Measurements from ENCODE around the gene SURF4. TPM values are rescaled to one million over a fixed set of nuclear protein-coding genes. Genes with fewer than 3 reads are reported as not detected.

The SURF4 gene
- total RNA-seq, 1 experiment from 2014 or later = 361 TPM

DNA sequence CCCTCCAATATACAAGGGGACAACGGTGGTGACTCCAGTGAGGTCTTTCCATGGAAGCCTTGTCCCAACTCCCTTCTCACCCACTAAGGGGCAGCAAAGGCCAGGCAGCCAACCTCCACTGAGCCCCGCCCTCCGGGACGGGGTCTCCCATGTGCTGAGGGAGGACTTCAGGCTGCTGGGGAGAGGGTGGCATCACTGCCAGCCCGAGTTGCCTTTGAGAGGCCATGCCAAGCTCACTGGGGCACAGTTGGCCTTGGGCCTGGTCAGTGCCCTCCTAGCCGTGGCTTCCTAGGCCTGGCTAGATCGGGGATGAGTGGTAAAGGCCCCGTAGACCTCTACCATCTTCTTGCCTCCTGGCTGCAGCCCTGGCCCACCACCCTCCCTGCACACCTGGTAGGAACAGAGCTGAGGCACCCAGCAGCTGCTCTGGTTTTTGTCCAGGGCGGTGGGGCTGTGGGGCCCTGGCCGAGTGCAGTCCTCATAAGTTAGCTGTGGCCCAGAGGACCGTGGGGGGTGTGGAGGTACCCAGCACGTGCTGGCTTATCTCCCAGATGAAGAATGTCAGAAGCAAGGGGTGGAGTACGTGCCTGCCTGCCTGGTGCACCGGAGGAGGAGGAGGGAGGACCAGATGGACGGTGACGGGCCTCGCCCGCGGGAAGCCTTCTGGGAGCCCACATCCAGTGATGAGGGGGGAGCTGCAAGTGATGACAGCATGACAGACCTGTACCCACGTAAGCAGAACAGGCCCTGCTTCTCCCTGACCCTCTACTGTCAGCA lies 16.3 kb downstream of the SURF4 start:
- in situ Hi-C loops (cut with HindIII; ENCODE audit: low sequenced_read_pairs) = no loop called here
- peak; percentile 74 for DNase-seq (ENCODE audit: low spot score)

DNA sequence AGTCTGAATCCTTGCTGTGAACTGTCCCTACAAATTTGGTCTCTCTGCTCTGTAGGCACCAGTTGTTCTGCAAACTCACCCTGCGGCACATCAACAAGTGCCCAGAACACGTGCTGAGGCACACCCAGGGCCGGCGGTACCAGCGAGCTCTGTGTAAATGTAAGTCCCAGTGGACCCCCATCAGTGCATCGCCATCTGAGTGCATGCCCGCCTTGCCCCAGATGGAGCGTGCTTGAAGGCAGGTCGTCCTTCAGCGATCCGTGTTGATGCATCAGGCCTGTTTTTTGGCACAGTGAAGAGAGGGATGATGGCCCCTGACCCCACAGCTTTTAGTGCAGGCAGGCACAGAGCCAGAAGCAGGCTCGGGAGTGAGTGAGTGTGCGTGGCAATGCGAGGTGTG lies 18.2 kb downstream of the SURF4 start:
- DNase-seq (ENCODE audit: low spot score) = no peak
- in situ Hi-C loops (cut with HindIII; ENCODE audit: low sequenced_read_pairs) = no loop called here

DNA sequence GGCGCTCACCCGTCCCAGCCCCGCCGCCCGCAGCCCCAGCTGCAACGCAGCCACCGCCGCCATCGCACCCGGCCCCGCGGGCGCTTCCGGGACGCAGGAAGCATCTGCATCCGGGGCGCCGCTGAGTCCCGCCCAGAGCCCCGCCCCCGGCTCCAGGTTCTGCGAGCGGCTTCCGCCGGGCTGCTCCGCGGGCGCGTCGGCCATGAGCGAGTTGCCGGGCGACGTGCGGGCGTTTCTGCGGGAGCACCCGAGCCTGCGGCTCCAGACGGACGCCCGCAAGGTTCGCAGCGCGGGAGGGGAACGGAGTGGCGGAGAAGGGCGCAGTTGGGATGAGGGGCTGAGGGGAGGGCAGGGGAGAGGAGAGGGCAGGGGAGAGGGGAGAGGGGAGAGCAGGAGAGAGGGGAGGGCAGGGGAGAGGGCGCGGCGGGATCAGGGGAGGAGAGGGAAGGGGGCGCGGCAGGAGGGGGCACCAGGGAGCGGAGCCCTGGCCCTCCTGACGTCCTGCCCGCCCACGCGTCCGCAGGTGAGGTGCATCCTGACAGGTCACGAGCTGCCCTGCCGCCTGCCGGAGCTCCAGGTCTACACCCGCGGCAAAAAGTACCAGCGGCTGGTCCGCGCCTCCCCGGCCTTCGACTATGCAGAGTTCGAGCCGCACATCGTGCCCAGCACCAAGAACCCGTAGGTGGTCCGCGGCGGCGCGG lies 19.3 kb downstream of the SURF4 start, which contains the start of the genes SURF1 and SURF2:
Gene SURF1, minus strand, starts transcription at position 97 of the 701 bp plus-strand sequence. Its CDS starts 34 bp downstream, at position 63.
Gene SURF2, plus strand, starts transcription at position 160 of the 701 bp plus-strand sequence. Its CDS starts 43 bp downstream, at position 203.
- in situ Hi-C loops (cut with HindIII; ENCODE audit: low sequenced_read_pairs) = no loop called here
- peak; percentile 82 for DNase-seq (ENCODE audit: low spot score)

DNA sequence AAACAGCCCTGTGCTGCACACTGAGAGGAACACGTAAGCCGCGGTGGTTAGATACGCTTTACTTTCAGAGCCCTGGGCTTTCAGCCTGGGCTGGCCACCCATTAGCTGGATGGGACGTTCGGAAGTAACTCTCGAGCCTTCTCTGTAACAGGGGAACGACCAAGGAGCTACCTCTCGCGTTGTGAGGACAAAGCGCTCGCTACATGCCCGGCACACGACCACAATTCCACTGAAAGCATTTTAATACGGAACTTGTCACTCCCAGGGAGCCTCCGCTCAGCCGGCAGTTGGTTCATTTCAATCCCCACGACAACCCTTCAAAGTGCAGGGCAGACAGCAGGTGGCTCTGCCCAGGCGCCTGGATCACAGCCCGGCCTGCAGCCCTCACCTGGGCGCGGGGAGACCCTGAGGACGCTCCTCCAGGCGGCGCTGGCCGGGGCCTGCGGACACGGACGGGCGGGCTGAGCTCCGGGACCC lies 19.9 kb downstream of the SURF4 start:
- DNase-seq (ENCODE audit: low spot score) = peak; percentile 50
- in situ Hi-C loops (cut with HindIII; ENCODE audit: low sequenced_read_pairs) = no loop called here

DNA sequence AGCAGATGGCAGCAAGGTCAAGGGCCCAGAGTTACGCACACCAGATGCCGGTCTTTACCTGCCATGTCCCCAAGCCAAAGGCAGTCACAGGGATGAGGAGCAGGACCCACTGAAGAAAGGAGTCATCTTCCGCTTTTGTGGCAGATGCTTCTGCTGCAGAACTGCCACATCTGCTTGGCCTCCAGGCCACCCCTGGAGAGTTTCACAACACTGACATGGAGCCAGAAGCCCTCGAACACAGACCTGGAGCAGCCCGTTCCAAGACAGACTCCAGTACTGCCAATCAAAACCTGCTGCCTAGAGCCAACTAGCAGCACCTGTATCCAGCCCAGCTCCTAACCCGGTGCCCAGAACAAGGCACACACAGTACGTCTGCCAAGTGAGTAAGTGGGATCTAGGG lies 21.1 kb downstream of the SURF4 start:
- in situ Hi-C loops (cut with HindIII; ENCODE audit: low sequenced_read_pairs) = no loop called here
- DNase-seq (ENCODE audit: low spot score) = no peak

DNA sequence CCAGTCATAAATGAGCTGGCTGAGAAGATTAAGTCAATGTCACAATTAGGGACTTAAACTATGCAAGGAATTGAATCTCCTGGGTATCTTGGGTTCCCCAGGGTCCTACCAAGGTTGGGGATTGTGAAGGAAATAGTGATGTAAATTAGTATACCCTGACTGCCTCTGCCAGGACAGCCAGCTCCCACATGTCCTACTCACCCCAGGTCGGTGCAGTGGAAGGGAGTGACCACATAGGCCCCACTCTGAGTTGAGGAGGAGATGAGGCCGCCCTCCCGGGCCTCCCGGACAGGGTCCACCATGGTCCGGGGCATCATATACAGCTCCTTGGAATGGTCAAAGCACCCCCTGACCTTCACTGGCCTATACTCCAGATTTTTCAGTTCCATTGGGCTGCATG lies 22.3 kb downstream of the SURF4 start:
- in situ Hi-C loops (cut with HindIII; ENCODE audit: low sequenced_read_pairs) = no loop called here
- DNase-seq (ENCODE audit: low spot score) = no peak

DNA sequence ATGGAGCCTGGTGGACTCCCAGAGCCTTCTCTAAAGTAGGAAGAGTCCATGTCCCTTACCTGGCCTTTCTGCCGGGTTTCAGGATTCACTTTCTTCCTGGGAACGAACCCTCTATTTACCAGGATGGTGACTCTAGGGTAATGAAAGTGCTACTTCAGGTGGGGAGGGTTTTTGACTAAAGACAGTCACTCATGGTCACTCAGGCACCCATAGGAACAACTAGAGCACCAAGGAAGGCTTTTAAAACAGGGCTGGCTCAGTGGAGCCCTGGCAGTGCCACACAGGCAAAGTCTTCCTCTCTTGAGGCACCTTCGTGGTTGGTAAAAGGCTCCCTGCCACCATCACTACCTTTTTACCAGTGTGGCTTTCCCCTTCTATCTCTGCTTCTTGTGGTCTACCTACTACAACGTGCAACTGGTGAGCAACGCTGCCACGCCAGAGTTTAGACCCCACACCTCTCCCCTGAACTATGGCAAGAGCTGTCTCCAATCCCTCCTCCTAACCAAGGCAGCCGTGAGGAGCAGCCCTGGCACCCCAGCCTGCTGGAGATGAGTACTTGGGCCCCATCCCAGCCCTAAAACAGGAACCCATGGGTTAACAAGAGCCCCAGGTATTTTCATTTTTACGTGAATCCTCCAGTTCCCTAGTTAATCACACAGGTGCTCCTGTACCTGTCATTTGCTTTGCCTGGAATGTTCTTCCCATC lies 23.1 kb downstream of the SURF4 start:
- in situ Hi-C loops (cut with HindIII; ENCODE audit: low sequenced_read_pairs) = no loop called here
- no peak for DNase-seq (ENCODE audit: low spot score)

DNA sequence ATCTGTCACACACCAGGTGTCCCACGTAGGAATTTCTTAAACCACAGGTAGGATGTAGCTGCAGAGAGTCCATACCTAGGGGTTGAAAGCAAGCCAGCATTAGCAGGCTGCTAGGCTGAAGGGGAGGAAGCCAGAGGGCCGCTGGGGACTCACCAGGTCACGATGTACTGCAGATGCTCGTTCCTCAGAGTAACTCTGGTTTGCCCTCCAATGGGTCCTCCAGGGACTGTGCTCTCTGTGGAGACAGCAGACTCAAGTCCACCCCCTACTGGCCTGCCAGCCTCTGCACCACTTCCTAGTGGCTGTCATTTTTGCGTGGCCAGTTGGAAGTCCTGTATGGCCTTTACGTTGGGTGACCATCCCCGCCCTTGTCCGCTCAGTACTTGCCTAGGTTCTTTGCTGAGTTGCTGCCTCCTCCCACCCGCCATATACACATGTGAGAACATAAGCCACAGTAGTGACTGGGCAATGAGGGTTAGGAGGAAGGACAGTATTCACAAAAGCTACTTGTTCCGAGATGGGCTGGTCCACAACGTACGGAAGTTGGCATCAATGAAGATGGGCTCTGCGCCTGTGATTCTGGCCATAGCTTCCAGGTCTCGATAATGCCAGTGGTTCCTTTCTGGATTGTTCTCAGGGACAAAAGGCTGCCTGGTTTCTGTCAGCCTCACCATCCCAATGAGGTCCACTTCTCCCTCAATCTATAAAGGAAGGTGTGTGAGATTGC lies 23.8 kb downstream of the SURF4 start:
- DNase-seq (ENCODE audit: low spot score) = peak; percentile 45

DNA sequence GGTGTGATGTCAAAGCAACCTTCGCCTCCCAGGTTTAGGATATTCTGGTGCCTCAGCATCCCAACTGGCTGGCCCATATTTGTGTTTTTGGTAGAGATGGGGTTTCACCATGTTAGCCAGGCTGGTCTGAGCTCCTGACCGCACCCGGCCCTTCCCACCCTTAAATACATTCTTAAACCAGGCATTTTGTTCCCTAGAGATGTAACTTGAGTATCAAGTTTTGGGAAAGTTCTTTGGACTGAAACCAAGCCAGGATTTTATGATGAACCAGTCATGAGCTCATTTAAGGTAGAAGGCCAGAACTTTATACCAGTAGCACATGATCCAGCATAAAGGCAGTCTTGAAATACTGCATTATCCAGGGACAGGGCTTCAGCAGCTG lies 24.3 kb downstream of the SURF4 start:
- no peak for DNase-seq (ENCODE audit: low spot score)
- in situ Hi-C loops (cut with HindIII; ENCODE audit: low sequenced_read_pairs) = no loop called here

More for the DNA sequence above, 23.8 kb downstream of the SURF4 start:
- in situ Hi-C loops (cut with HindIII; ENCODE audit: low sequenced_read_pairs) = no loop called here

DNA sequence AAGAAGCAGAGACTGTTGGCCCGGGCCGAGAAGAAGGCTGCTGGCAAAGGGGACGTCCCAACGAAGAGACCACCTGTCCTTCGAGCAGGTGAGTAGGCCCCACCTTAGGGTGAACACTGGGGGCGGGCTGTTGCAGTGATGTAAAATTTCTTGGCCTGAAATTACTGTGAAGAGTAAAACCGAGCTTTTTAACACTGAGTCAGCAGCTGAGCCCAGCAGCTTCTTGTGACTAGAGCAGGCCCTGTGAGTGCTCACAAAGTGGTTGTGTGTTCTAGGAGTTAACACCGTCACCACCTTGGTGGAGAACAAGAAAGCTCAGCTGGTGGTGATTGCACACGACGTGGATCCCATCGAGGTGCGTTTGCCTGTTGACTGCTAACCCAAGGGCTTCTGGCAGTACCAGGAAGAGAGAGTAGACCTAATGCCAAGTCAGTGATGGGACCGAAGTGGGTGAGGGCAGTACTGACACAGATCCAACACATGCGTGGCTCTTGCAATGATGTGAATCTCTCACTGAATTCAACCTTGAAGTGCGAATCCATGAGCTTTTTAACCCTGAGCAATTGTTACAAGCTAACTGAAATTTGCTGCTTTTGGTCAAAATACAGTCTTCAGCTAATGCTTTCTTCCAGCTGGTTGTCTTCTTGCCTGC lies 25.8 kb downstream of the SURF4 start:
- in situ Hi-C loops (cut with HindIII; ENCODE audit: low sequenced_read_pairs) = no loop called here
- DNase-seq (ENCODE audit: low spot score) = no peak

DNA sequence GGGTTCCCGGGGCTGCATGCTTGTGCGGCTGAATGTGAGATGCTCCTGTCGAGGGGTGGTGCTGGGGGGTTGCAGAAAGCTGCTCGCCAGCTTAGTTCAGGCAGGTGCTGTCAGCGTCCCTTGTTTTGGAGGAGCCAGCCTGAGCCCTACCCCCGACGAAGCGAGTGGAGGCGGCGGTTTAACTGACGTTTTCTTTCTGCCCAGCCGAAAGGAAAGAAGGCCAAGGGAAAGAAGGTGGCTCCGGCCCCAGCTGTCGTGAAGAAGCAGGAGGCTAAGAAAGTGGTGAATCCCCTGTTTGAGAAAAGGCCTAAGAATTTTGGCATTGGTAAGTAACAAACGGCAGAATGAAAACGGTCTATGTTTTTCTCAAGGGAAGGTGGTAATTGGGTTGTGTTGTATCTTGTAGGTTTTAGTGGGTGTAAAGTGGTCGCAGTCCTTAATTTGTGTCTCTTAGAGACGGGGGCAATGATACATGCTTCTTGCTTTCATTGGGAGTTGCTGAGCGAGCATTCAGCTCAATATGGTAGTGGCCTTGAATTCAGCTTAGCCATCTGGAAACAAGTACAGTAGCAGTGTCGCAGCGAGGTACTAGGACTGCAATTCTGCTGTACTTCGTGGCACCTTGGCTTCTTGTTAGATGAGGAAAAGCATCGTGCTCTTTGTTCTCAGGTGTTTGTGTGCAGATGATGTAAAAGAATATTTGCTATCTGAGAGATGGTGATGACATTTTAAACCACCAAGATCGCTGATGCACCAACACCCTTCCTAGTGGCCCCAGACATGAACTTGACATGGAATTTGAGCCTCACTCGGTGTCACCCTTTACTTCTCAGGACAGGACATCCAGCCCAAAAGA lies 26.9 kb downstream of the SURF4 start:
- no peak for DNase-seq (ENCODE audit: low spot score)
- in situ Hi-C loops (cut with HindIII; ENCODE audit: low sequenced_read_pairs) = no loop called here

DNA sequence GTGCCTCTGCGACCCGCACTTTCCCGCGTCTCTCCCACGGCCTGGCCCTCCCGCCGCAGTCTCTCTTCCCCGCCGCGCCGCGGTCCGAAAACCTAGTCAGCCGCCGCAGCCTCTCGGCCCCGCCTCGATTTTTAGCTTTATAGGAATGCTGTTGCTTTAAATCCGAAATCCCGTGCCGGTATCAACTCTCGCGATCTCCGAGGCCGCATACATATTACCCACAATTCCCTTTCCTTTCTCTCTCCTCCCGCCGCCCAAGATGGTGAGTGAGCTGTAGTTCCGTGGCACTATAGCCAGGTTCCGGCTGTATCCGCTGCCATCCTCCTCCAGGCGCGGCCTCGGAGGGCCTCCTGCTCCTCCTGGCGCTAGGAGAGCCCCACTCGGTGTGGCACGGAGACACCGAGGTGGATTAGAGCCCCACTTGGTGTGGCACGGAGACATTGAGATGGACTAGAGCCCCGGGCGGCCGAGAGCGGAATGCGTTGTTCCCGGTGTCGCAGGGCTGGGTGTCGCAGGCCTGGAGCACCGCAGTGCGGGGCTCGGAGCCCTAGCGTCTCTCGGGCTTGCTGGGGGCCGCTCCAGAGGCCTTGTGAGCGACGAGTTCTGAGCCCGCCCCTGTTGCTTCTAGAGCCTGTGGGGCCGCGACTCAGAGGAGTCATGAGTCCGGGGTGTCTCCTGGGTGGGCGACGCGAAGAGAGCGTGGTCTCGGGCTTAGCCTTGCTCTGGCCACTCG lies 27.7 kb downstream of the SURF4 start, which contains the start of the genes MED22 and RPL7A:
Gene MED22, minus strand, starts transcription at position 147 of the 733 bp plus-strand sequence. CDS start 1,469 bp downstream, outside the sequence.
Gene RPL7A, plus strand, starts transcription at position 234 of the 733 bp plus-strand sequence. Its CDS starts 26 bp downstream, at position 260.
- in situ Hi-C loops (cut with HindIII; ENCODE audit: low sequenced_read_pairs) = no loop called here
- DNase-seq (ENCODE audit: low spot score) = peak; percentile 97

DNA sequence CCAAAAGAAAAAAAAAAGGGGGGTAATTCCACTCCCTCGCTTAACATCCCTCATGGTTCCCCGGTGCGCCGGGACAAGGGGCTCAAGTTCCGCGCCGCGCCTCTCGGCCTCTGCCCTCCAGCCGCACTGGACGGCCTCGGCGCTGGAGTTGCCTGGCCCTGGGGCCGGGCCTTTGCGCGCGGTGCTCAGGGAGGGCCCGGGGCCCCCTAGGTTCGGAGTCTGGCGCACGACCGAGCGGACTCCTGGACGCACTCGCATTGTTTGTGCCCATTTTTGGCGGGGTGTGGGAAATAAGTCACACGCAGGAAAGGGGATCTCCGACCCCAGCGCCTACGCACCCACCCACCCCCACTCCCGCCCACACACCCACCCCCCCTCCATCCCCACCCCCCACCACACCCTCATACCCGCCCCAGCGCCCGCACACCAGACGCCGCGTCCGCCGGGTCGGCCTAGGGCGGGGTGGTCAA lies 28.3 kb downstream of the SURF4 start:
- in situ Hi-C loops (cut with HindIII; ENCODE audit: low sequenced_read_pairs) = no loop called here
- DNase-seq (ENCODE audit: low spot score) = no peak

DNA sequence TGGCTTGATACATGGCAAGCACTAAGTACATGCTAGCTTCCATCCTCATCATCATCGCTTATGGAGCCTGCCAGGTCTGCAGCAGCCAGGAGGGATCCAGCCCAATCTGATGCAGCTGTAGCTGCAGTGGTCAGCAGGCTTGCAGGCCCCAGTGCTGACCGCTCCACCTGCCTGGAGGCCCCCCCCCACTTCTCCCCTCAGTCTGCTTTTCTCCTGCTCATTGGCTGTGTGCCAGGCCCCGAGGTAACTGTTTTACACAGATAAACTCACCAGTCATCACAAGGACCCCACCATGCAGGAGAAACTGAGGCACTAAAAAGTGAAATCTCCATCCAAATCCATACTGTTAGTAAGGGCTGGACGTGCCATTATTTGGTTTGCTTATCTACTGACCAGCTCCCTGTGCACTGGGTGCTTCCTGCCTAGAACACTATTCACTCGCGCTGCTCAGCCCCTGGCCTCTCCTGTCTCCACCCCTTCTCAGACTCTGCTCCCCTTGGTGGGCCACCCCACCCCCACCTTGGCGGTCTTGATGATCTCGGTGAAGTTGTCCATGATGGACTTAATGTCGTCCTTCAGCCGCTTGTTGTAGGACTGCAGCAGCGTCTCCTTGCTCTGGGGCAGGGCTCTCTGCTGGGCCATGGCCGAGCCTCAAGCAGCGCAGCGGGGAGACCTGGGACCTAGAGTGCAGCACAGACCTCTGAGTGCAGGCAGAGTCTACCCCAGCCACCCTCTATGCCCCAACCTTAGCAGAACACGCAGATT lies 29.7 kb downstream of the SURF4 start:
- in situ Hi-C loops (cut with HindIII; ENCODE audit: low sequenced_read_pairs) = no loop called here
- no peak for DNase-seq (ENCODE audit: low spot score)

DNA sequence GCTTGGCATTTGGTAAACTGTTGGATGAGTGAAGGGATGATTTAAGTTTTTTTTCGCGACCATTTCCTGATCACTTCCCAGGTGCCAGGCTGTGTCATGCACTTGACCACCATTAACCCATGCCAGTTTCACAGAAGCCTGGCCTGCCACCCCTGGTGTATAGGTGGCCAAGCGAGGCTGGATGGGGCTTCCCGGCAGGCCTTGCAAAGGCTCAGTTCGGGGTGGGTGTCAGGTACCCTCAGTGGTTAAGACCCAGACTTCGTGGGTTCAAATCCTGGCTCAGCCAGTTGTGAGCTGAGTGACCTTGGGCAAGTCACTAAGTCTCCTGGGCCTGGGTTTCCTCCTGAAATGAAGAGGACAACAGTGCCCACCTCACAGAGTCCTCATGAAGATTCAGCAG lies 30.3 kb downstream of the SURF4 start:
- in situ Hi-C loops (cut with HindIII; ENCODE audit: low sequenced_read_pairs) = no loop called here
- no peak for DNase-seq (ENCODE audit: low spot score)

DNA sequence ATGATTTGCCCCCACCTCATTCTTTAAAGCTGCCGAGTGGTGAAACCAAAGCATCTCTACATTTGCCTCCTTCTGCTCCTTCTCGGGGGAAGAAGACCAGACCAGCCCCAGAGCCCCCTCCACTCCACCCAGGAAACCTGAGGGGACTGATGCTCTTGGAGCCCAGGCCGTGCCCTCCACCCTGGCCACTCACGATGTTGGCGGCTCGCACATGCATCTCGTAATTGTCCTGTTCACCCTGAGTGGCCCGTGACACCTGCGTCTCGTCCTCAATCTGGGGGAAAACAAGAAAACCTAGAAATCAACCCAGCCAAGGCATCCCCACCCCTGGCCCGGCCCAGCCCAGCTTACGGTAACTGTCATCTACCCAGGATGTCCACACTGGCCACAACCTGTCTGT lies 30.9 kb downstream of the SURF4 start:
- DNase-seq (ENCODE audit: low spot score) = no peak
- in situ Hi-C loops (cut with HindIII; ENCODE audit: low sequenced_read_pairs) = no loop called here
